HepG2 (cell line): ENCODE results near the gene CHRNB4. TPM values are rescaled to one million over a fixed set of nuclear protein-coding genes. Genes with fewer than 3 reads are reported as not detected.

Experiments used
- polyA plus RNA-seq, 8 experiments: library from polyadenylated mRNA; depleted of rRNA in 3 of 8; stranded (reverse) in 7 of 8; unstranded in 1 of 8; fragments of >200 nt; fragmentation: Illumina TruSeq in 4 of 8; extraction: Trizol in 4 of 8; gene quantifications; 2 replicates each; pipeline versions ENCODE4 v1.2.1 to v1.2.3, GENCODE V29; 2011 to 2016; ENCODE audit warnings: low read depth in 4 of 8, missing spikeins in 1 of 8, mixed read lengths in 1 of 8; ENCODE audit not compliant: insufficient read depth in 1 of 8
- total RNA-seq, 5 experiments: library from RNA; depleted of rRNA; stranded (reverse); fragments of >200 nt; fragmentation: Illumina TruSeq; extraction: Trizol; gene quantifications; 2 replicates each; pipeline ENCODE4 v1.2.3, GENCODE V29; 2016; ENCODE audit warnings: low read depth in 1 of 5
- TF ChIP-seq, protein P1 (sequence below): sonication (generic); formaldehyde crosslinking; conservative IDR thresholded peaks from 2 replicates; pipeline ENCODE4 v1.8.0; 2022; ENCODE audit warnings: missing genetic modification reagents
- TF ChIP-seq, protein P2 (sequence below): sonication (generic); formaldehyde crosslinking; conservative IDR thresholded peaks from 2 replicates; pipeline ENCODE4 v1.4.0; 2020; ENCODE audit warnings: missing genetic modification reagents
- TF ChIP-seq, protein P3 (sequence below): sonication (generic); formaldehyde crosslinking; IDR thresholded peaks from 2 replicates; pipeline ENCODE4 v1.4.0; 2020; ENCODE audit warnings: missing genetic modification reagents
- TF ChIP-seq, protein P4 (sequence below): sonication (generic); formaldehyde crosslinking; IDR thresholded peaks from 2 replicates; pipeline ENCODE4 v1.4.0; 2020; ENCODE audit warnings: missing genetic modification reagents, borderline replicate concordance

Gene CHRNB4
- total and polyA plus RNA-seq, 2 of the 13 experiments (the other 11 are each of a cell fraction or from before 2014, with no cell fraction given): not detected

GRCh38 chr15:78660584-78660983 is 19.6 kb upstream of the CHRNB4 start (continued):
- TF ChIP-seq, protein P1, sequence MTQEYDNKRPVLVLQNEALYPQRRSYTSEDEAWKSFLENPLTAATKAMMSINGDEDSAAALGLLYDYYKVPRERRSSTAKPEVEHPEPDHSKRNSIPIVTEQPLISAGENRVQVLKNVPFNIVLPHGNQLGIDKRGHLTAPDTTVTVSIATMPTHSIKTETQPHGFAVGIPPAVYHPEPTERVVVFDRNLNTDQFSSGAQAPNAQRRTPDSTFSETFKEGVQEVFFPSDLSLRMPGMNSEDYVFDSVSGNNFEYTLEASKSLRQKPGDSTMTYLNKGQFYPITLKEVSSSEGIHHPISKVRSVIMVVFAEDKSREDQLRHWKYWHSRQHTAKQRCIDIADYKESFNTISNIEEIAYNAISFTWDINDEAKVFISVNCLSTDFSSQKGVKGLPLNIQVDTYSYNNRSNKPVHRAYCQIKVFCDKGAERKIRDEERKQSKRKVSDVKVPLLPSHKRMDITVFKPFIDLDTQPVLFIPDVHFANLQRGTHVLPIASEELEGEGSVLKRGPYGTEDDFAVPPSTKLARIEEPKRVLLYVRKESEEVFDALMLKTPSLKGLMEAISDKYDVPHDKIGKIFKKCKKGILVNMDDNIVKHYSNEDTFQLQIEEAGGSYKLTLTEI (CRISPR knock-in tag): no peak
- TF ChIP-seq, protein P2, sequence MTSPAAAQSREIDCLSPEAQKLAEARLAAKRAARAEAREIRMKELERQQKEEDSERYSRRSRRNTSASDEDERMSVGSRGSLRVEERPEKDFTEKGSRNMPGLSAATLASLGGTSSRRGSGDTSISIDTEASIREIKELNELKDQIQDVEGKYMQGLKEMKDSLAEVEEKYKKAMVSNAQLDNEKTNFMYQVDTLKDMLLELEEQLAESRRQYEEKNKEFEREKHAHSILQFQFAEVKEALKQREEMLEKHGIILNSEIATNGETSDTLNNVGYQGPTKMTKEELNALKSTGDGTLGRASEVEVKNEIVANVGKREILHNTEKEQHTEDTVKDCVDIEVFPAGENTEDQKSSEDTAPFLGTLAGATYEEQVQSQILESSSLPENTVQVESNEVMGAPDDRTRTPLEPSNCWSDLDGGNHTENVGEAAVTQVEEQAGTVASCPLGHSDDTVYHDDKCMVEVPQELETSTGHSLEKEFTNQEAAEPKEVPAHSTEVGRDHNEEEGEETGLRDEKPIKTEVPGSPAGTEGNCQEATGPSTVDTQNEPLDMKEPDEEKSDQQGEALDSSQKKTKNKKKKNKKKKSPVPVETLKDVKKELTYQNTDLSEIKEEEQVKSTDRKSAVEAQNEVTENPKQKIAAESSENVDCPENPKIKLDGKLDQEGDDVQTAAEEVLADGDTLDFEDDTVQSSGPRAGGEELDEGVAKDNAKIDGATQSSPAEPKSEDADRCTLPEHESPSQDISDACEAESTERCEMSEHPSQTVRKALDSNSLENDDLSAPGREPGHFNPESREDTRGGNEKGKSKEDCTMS (CRISPR knock-in tag): no peak
- TF ChIP-seq, protein P3, sequence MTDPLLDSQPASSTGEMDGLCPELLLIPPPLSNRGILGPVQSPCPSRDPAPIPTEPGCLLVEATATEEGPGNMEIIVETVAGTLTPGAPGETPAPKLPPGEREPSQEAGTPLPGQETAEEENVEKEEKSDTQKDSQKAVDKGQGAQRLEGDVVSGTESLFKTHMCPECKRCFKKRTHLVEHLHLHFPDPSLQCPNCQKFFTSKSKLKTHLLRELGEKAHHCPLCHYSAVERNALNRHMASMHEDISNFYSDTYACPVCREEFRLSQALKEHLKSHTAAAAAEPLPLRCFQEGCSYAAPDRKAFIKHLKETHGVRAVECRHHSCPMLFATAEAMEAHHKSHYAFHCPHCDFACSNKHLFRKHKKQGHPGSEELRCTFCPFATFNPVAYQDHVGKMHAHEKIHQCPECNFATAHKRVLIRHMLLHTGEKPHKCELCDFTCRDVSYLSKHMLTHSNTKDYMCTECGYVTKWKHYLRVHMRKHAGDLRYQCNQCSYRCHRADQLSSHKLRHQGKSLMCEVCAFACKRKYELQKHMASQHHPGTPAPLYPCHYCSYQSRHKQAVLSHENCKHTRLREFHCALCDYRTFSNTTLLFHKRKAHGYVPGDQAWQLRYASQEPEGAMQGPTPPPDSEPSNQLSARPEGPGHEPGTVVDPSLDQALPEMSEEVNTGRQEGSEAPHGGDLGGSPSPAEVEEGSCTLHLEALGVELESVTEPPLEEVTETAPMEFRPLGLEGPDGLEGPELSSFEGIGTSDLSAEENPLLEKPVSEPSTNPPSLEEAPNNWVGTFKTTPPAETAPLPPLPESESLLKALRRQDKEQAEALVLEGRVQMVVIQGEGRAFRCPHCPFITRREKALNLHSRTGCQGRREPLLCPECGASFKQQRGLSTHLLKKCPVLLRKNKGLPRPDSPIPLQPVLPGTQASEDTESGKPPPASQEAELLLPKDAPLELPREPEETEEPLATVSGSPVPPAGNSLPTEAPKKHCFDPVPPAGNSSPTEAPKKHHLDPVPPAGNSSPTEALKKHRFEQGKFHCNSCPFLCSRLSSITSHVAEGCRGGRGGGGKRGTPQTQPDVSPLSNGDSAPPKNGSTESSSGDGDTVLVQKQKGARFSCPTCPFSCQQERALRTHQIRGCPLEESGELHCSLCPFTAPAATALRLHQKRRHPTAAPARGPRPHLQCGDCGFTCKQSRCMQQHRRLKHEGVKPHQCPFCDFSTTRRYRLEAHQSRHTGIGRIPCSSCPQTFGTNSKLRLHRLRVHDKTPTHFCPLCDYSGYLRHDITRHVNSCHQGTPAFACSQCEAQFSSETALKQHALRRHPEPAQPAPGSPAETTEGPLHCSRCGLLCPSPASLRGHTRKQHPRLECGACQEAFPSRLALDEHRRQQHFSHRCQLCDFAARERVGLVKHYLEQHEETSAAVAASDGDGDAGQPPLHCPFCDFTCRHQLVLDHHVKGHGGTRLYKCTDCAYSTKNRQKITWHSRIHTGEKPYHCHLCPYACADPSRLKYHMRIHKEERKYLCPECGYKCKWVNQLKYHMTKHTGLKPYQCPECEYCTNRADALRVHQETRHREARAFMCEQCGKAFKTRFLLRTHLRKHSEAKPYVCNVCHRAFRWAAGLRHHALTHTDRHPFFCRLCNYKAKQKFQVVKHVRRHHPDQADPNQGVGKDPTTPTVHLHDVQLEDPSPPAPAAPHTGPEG (CRISPR knock-in tag): no peak
- TF ChIP-seq, protein P4, sequence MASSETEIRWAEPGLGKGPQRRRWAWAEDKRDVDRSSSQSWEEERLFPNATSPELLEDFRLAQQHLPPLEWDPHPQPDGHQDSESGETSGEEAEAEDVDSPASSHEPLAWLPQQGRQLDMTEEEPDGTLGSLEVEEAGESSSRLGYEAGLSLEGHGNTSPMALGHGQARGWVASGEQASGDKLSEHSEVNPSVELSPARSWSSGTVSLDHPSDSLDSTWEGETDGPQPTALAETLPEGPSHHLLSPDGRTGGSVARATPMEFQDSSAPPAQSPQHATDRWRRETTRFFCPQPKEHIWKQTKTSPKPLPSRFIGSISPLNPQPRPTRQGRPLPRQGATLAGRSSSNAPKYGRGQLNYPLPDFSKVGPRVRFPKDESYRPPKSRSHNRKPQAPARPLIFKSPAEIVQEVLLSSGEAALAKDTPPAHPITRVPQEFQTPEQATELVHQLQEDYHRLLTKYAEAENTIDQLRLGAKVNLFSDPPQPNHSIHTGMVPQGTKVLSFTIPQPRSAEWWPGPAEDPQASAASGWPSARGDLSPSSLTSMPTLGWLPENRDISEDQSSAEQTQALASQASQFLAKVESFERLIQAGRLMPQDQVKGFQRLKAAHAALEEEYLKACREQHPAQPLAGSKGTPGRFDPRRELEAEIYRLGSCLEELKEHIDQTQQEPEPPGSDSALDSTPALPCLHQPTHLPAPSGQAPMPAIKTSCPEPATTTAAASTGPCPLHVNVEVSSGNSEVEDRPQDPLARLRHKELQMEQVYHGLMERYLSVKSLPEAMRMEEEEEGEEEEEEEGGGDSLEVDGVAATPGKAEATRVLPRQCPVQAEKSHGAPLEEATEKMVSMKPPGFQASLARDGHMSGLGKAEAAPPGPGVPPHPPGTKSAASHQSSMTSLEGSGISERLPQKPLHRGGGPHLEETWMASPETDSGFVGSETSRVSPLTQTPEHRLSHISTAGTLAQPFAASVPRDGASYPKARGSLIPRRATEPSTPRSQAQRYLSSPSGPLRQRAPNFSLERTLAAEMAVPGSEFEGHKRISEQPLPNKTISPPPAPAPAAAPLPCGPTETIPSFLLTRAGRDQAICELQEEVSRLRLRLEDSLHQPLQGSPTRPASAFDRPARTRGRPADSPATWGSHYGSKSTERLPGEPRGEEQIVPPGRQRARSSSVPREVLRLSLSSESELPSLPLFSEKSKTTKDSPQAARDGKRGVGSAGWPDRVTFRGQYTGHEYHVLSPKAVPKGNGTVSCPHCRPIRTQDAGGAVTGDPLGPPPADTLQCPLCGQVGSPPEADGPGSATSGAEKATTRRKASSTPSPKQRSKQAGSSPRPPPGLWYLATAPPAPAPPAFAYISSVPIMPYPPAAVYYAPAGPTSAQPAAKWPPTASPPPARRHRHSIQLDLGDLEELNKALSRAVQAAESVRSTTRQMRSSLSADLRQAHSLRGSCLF (CRISPR knock-in tag): no peak
